Mesenteric fat pad (tissue), 1 donor: Measurements from ENCODE around the gene C3orf22. TPM values are rescaled to one million over a fixed set of nuclear protein-coding genes. Genes with fewer than 3 reads are reported as not detected.

Experiments
- DNase-seq: peaks from one replicate; pipeline ENCODE4 v3.0.0-alpha.2; 2020; ENCODE audit warnings: low spot score
- total RNA-seq: library from RNA; stranded (reverse); fragmentation: NEBNext Ultra II Directional; extraction: Animal tissue kit (Norgen Biotek cat#: 25700); gene quantifications from one replicate; pipeline ENCODE4 v1.2.1, GENCODE V29; 2021
- donor health status: DM: yes; HTN: yes; CAD: no.

The C3orf22 gene
- total RNA-seq, 1 donor from 2014 or later, result not detected

DNA sequence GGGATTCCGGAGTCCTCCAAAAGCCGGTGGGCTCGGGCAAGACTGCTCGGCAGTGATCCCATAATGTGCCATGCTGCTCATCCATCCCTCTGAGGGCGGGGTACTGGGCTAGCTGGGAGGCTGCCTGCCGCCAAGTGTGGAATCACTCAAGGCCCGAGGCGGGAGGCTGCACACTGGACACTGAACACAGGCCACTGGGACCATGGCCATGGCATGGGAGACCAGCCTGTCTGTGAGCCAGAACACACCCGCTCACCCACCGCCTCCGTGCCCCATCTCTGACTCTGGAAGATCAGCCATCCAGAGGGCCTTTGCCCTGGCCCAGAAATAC lies 1.4 kb downstream of the C3orf22 start:
- DNase-seq, result peak; percentile 84

DNA sequence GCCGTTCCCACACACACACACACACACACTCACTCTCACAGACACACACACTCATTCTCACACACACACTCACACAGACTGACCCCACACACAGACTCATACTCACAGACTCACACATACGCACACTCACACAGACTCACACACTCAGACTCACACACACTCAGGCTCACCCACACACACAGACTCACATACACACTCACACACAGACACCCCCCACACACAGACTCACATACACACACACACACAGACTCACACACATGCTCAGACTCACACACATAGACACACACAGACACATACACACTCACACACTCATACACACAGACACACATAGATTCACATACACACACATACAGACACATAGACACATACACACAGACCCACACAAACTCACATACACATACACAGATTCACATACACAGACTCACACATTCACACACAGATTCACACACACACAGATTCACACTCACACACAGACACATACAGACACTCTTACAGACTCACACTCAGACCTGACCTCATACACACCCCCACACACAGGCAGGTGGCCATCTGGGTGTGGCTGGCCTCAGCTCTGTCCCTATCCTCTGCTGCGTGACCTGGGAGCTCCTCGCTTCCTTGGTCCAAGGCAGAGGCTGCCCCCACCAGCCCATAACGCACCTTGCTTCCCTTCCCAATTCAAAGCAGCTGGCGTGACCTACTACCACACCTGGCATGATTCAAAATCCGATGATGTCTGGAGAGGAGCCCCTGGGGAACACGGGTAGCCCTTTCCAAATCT lies 1.9 kb downstream of the C3orf22 start:
- no peak for DNase-seq

DNA sequence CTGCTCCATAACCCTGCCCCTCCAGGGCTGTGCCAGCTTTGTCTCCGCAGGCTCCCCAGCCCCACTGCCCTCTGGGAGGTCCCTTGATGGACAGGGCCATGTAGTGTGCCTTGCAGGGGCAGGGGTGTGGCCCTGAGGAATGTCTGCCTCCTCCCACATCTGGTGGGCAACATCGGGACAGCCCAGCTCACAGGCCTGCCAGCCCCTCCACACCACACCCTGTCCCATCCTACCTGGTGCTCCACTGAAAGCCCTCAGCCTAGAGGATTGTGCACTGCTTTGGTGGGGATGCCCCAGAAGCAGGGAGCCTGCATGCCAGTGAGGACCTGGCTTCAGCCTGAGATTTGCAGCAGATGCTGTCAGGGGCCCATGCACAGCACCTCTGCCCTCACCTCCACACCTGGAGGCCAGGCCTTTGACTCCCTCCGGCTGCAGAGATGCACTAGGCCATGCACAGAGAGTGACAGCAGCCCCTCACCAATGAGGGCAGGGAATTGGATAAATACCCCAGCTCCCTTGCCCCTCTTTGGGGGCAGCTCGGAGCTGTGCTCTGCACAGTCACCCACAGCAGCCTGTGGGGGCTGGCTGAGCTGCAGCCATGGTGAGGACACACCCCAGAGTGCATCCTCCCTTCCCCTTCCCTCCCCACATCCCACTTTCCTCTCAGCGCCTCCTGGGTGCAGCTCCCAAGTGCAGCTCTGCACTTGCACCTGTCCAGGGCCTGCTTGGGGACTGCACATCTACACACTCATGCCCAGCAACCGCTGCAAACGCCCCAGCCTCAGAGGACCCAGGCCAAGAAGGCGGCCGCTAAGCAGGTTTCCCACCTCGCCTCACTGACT lies 2.7 kb downstream of the C3orf22 start:
- peak; percentile 82 for DNase-seq

DNA sequence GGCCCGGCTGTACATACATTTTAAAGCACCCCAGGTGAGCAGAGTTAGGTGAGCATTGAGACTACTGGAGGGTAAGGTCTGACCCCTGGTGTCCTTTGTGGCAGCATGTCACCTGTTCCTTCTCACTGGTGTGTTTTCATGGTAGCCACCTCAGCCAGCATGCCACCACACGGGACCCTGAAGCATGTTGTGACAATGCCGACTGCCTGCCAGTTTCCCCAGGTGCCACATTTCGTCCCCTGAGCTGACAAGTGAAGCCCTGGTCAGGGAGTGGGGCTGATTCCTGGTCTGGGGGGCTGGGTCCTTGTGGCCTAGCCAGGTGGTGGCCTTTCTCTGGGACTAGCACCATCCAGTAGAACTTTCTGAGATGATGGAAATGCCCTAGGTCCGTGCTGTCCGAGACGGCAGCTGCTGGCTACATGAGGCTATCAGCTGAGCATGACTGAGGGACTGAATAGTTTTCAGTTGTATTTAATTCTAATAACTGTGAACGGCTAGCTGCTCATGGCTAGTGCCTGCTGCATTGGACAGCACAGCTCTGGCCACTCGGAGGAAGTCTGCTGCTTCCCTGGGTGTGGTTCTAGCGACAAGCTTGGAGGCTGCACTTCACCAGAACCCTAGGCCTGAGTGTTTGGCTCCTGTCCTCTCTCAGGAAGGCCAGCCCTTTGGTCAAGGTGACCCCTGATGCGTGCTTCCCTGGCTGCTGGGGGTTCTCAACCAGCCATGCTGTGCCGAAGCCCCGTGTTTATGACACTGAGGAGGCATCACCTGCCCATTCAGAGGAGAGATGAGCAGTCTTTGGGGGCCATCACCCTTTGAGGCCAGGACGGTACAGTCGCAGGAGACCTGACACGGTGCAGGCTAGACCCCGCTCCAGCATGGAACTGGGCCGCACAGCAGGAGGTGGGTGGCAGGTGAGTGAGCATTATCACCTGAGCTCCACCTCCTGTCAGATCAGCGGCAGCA lies 3.9 kb downstream of the C3orf22 start:
- DNase-seq, result peak; percentile 67

DNA sequence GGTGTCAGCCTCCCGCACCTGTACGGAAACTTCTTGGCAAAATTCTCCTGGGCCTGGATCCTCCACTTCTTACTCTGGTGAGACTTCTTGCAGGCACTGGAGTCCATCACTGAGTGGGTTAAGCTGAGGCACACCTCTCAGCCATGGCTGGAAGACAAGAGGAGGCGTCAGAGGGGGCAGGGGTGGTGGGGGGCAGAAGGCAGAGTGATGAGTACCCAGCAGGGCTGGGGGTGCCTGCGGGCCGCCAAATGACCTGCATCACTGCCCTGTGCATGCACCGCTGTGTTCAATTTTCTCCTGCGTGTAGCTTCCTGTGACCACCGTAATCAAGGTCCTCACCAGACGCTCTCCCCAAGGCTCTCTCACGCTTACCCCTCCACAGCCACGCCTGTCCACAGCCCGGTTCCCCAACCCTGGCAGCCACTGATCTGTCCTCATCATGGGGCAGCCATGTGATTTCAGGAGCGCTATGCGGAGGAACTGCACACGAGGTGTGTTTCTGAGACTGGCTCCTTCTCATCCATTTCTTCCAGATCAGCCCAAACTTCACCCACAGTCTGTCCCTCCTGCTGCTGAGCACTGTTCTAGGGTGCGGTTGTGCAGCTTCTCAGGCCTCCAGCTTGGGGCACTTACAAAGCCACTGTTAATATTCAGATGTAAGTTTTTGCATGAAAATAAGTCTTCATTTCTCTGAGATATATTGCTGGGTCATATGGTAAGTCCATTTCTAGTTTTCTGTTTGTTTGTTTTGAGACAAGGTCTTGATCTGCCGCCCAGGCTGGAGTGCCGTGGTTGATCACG lies 5.2 kb downstream of the C3orf22 start:
- peak; percentile 73 for DNase-seq

DNA sequence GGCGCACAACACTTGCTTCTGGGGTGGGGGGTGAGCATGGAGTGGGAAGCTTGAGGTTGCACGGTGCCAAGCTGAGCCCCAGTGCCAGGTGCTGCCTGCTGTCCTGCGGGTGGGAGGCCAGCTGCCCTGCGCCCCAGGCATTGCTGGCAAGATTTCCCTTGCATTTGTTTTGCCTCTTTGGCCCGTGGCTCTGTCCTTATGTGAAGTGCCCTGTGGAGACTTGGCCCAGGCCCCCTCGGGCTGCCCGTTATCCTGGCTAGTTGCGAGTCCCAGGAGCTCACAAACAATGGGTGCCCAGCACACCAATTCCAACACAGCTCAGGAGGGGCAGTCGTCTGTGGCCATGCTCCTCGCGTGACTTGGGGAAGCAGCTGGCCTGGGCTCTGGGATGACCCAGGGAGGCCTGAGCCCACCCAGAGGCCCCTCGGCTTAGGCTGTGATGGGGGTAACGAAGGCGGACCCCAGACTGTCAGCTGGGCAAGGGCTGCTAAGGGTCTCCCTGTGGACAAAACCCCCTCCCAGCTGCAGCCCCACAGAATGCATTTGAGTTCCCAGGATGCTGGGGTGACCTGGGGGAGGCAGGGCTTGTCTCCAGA lies 5.9 kb downstream of the C3orf22 start:
- DNase-seq, result peak; percentile 88

DNA sequence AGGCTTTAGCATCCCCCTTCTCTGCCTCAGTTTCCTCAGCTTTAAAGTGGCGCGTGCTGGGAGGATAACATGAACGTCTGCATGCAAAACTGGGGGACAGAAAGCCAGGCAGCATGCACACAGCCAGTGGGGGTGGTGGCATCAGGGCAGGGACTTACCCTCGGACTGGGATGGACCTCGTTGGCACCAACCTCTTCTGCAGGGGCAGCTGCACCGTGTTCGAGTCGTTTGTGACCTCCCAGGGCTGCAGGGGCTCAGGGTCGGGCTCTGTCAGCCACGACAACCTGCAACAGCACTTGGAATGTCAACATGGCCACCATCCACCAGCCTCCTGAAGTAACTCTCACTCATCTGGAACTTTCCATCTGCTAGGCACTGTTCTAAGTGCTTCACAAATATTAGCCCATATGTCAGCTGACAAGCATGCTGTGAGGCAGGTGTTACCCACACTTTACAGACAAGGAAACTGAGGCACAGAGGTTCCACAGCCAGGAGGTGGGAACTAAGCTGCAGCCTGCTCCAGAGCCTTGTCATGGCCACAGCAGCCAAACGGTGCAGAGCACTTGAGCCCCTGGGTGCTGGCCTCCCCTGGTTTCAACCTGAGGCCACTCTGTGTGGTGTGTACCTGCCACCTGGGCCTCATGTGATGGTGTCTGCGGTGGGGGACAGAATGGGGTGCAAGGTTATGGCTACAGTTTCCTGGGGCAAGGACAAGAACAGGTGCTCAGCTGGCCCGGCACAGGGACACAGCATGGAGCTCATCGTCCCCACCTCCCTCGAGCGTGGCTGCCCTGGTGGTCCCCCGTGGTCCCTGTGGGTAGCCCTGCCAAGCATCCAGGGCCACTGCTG lies 6.7 kb downstream of the C3orf22 start:
- peak; percentile 71 for DNase-seq

DNA sequence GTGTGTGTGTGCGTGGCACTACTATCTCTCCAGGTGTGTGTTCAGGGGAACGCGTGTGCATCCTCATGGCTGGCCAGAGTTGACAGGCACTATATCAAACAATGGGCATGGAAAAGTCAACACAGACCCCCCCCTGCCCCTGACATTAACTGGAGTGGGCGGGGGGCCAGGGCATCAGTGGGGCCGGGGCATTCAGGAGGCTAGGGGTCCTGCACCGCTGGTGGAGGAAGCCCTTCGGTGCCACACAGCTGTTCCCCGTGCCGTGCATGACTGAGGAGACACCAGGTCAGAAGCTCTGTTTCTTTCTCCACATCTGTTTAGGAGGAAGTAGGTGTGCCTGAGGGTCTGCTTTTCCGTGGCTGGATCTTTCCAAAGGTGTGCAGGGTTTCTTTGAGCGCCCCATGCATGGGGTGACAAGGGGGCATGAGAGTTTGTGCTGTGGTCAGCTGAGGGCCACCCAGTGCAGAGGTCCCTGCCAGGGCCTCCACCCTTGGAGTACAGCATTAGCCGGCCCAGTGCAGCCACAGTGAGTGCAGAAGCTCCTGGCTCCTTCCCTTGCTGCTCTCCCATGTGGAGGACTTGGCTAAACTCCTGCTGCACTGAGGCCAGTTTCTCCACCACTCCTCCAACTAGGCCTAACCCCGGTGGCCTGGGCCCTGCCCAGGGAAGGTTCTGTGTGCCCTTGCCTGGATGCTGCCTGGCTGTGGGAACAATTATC lies 7.5 kb downstream of the C3orf22 start:
- peak; percentile 81 for DNase-seq

DNA sequence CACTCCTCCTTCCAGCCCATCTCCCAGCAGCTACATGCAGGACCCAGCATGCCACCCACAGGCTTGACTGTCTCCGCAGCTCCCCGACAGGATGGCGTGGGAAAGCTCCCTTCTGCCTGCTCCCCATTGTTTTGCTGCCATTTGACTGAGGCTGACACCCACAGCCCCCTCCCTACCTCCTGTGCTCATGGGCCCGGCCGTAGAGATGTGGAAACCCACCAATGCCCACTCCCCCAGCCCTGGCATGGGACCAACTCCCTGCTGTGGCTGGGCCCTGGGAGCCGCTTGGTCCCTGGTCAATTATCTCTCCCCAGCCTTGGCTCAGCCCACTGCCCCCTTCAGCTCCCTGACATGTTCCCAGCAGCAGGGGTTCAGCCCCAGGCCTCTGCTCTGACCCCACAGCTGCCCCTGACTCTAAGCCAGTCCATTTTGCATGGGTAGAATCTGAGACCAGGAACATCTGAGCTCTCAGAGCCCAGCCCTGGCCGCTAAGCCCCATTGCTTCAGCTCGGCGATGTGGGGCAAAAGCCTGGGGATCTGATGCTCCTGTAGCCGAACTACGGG lies 8.2 kb downstream of the C3orf22 start:
- DNase-seq, result peak; percentile 75

DNA sequence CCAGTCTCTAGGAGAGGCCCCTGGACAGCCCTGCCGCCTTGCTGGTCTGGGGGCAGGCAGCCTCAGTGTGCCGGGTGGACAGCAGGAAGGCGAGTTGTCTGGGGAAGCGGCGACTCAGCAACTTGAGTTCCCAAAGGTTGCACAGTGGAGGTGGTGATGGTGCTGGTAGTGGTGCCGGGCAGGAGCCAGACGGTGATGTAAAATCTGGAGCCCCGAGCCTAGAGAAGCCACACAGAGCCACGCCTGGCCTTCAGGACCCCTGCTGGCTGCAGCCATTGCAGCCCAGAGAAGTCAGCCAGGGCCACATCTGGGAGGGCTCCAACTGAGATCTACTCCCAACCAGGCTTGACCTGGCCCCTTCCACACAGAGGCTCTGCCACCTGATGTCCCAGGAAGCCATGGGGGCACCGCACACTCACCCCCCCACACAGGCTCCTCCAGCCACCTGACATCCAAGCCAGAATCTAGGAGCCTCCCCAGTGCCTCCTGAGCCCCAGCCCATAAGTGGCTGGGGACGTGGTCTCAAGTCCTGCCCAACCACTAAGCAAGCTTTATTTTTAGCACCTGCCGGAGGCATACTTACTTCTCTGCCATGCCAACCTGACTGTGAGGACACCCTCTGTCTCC lies 8.8 kb downstream of the C3orf22 start:
- peak; percentile 85 for DNase-seq

DNA sequence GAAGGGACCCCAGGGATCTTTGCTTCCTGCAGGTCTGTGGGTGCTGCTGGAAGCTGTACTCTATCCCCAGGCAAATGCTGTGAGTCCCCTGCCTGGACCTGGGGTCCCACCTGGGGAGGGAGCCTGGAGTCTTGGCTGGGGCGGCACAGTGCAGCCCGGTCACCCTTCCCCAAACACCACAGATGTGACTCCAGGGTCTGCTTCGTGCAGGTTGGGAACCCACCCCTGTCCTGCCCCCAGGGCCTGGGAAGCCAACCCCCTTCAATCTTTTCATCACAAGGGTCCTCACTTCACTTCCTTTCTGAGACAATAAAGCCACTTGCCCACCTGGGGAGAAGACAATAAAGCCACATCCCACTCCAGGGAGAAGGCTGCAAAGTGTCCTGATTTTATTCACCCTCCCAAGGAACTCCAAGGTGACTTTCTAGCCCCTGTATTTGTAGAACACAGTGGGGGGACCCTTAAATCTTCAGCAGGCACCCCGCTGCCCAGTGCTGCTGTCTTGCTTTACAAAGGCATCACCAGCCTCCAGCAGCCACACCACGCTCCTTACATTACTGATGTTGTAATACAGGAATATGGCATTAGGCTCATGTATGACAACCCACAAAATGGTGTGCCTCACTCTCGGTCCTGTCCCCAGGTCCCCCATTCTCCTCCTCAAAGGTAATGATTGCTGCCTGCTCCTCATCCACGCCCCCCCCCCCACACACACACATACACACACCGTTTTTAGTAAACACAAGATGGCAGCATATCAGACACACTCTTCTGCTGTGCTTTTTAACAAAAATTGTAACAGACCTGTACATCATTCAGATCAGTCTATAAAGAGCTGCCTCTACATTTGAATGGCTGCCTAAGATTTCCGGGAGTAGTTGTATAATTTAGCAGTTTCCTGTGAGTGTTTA lies 9.9 kb downstream of the C3orf22 start:
- peak; percentile 49 for DNase-seq

DNA sequence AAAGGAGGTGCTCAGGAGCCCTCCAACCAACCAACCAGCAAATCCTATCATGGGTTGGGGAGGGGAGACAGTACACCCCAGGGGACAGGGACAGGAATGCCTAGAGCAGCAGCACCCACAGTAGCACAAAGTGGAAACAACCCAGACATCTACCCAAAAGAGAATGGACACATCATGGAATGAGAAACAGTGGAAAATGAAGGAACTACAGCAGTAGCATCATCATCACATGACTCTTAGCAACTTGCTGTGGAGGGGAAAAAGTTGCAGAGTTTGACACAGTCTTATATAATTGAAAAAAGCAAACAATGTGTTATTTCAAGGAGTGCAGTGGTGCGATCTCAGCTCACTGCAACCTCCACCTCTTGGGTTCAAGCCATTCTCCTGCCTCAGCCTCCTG lies 11.0 kb downstream of the C3orf22 start:
- no peak for DNase-seq

DNA sequence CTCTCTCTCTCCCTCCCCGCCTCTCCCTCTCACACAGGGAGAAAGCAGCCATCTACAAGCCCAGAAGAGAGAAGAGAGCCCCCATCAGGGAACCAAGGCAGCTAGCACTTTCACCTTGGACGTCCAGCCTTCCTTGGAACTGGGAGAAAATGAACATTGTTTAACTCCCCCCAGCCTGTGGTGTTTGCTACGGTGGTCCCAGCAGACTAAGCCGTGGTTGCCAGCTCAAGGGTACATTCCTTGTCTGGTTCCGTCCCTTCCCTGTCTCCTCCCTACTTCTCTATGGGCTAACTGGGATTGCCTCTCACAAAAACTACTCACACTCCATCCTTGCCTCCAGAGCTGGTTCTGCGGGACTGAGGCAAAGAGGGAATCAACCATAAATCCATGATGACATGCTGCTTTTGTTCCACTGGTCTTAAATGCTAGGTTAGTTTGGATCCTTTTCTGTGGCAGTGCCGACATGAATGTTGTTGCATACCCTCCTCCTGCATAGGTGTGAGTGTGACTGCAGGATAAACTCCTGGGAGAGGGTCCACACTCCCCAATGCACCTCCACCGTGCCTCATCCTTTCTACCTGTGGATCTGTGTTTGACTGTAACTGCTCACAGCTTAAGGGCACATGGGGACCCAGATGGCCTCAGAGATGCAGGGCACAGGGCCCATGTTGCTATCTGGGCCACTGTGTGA lies 12.0 kb downstream of the C3orf22 start:
- DNase-seq, result peak; percentile 65

DNA sequence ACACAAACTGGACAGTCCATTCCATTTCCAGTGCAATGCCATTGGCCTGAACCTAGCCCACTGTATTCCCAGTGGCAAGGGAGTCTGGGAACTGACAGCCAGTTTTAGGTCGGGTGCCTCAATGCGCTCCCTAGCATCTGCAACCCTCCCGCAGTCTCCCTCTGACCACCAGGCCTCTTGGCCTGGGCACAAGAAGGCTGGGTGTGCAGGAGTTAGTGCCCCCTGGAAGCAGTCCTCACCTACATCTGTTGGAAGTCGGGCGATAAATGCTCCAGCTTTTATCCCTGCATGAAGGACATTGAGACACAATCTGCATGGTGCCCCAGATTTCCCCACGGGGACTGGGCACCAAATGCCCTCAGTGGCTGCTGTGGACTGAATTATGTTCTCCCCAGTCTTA lies 12.7 kb downstream of the C3orf22 start:
- peak; percentile 30 for DNase-seq

DNA sequence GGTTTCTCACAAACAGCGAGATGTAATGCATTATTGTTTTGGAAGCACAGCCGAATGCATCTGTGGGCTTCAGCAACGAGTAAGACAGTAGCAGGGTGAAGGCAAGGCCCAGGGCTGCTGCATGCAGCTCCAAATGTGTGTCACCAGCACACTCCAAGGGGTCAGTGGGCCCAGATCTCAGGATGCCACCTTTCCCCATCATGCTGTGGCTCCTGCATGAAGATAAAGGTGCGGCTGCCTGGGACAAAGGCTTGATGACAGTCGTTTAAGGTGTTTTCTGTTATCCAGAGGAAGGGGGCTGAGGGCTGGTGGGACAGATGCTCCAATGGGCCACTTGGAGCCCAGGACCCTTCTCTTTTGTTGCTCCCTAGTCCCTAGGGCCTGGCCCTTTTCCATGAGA lies 13.2 kb downstream of the C3orf22 start:
- peak; percentile 60 for DNase-seq
